Measurements from ENCODE around the gene KLHDC7B.
A peak's percentile ranks its signal among the peaks of the same experiment; 100 is the strongest.

KLHDC7B gene

DNA sequence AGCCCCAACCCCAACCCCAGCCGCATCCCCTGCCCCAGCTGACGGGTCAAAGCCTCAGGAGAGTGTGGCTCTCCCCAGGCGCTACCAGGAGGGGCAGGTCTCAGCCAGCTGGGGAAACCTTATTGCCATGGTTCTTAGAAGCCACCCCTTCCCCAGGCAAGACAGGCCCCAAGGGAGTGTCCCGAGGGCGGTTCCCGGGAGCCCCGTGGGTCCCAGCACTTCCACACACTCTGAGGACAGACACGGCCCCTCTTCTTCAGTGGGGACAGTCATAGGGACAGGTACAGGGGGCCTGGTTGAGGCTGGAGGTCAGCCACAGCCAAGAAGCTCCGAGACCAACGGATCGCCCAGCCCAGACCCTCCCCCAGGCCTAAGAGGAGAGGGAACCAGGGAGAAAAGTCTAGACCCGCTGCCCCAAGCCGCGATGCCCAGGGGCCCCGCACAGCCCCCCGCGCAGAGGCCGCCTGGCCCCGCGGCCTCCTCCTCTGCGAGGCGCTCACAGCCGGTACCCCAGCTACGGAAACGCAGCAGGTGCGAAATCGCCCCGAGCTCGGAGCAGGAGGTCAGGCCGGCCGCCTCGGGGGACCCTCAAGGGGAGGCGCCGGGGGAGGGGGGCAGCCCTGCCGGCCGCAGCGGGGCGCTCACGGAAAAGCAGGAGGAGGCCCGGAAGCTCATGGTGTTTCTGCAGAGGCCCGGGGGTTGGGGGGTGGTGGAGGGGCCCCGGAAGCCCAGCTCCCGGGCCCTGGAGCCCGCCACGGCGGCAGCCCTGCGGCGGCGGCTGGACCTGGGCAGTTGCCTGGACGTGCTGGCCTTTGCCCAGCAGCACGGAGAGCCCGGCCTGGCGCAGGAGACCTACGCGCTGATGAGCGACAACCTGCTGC is 2.6 kb downstream of the KLHDC7B start:
- no peak for DNase-seq (ENCODE audit: low read depth)

DNA sequence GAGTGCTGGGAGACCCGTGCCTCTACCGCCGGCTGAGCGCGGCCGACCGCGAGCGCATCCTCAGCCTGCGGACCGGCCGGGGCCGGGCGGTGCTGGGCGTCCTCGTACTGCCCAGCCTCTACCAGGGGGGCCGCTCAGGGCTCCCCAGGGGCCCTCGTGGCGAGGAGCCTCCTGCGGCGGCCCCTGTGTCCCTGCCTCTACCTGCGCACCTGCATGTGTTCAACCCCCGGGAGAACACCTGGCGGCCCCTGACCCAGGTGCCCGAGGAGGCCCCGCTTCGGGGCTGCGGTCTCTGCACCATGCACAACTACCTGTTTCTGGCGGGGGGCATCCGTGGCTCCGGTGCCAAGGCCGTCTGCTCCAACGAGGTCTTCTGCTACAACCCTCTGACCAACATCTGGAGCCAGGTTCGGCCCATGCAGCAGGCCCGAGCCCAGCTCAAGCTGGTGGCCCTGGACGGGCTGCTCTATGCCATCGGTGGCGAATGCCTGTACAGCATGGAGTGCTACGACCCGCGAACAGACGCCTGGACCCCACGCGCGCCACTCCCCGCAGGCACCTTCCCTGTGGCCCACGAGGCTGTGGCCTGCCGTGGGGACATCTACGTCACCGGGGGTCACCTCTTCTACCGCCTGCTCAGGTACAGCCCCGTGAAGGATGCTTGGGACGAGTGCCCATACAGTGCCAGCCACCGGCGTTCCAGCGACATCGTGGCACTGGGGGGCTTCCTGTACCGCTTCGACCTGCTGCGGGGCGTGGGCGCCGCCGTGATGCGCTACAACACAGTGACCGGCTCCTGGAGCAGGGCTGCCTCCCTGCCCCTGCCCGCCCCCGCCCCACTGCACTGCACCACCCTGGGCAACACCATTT is 3.5 kb downstream of the KLHDC7B start:
- DNase-seq (ENCODE audit: low read depth), result no peak

DNA sequence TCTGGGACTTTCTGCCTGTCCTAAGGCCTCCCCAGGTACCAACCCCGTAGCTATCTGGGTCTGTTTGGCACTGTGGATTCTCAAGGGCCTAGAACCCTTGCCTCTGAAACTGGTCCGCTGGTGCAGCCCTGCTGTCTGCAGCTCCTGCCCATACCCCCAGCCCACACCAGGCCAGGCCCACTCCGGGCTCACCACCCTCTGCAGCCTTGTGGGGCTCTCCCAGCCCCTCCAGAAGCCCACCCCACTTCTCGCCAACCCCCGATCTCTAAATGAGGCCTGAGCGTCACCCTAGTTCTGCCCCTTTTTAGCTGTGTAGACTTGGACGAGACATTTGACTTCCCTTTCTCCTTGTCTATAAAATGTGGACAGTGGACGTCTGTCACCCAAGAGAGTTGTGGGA is 4.7 kb downstream of the KLHDC7B start:
- no peak for DNase-seq (ENCODE audit: low read depth)

DNA sequence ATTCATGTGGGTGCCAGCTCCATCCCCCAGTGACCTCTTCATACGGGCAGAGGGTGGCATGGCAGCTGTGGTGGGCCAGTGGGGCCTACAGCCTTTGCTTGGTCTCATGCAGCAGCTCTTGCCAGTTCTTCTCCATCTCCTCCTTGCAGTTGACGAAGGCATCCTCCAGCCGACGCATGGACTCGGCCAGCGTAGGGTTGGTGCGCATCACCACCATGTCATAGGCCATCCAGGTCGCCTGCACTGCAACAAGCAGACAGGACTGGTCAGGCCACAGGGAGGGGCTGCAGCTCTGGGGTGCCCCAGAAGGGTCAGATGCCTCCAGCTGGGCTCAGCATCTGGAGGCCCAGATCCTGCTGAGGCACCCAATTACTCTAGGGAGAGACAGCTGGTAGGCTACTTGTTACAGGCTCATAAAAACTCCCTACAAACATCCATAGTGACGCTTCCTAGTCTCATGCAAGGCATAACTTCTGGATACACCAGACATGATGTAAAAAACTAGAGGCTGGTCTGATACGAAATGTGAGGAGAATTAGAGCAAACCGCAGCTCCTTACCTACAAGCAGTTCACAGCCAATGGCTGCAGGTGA is 5.6 kb downstream of the KLHDC7B start:
- no peak for DNase-seq (ENCODE audit: low read depth)

DNA sequence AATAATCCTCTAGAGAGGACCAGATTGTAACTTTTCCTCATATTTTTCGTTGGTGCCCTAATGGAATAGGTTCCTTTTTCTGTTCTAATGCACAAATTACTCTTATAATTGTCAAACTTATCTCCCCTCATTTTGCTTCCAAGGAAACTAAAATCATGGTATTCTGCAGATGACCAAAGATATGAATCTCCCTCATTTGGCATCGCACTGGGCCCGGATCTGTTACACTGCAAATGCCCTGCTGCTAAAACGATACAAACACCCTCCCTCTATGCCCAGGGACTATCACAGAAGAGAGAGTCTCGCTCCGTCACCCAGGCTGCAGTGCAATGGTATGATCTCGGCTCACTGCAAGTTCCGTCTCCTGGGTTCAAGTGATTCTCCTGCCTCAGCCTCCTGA is 7.6 kb downstream of the KLHDC7B start:
- DNase-seq (ENCODE audit: low read depth), result no peak

DNA sequence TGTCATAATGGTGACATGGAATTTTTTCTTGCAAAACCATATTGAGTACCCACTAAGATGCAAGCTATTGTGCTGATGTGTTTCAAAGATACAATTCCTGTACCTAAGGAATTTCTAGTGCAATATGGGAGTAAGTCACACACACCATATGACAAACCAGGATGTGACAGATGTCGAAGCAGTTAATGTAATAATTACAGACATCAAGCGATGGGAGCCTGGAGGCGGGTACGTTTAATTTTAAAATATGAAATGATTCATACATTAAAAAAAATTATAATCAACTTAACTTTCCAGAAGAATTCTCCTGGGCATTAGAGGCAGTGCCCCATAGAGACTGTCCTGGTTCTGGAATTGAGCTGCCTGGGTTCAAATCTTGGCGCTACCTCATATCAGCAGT is 11.0 kb downstream of the KLHDC7B start:
- no peak for DNase-seq (ENCODE audit: low read depth)

DNA sequence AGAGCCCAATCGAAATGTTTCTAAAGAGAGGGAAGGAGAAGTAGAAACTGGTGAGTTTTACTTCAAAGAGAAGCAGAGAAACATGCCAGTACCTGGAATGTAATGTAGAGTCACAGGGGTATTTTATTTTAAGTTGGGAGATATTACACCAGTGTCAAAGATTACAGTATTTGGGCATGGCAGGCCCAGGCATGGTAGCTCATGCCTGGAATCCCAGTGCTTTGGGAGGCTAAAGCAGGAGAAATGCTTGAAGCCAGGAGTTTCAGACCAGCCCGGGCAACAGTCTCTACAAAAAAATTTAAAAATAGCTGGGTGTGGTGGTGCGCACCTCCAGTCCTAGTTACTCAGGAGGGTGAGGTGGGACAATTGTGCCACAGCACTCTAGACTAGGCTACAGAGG is 14.3 kb downstream of the KLHDC7B start:
- DNase-seq (ENCODE audit: low read depth), result no peak

DNA sequence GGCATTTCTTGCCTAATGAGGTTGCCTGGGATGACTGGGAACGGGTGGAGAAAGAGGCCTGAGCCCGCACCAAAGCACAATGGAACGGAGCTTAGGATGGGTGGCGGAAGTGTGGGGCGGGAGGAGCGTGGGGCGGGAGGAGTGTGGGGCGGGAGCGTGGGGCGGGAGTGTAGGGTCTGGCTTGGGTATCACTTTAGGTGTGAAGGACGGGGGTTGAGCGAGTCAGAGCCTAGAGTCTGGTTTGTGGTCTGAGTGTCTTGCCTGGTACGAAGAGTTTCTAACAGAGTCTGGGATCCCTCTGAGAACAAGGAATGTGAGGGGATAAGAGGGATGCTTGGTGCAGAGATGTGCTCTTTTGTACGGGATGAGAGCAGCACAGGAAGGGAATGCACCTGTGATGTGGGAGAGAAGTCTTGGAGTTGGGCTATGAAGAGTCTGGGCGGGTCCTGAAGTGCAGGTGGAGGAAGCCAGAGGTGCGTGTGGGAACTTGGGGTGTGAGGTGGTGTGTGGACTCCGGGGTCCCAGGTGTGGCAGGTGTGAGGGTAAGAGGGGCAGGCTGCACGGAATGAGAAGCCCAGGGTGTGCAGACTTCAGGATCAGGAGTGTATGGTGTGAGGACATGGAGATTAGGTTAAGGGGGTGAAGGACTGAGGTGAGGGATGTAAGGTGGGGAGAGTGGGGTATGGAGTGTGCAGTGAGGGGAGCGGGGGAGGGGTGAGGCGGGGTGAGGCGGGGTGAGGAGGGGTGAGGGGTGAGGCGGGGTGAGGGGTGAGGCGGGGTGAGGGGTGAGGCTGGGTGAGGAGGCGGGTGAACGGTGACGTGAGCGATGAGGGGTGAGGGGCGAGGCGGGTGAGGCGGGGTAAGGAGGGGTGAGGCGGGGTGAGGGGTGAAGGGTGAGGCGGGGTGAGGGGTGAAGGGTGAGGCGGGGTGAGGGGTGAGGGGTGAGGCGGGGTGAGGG is 16.0 kb downstream of the KLHDC7B start:
- DNase-seq (ENCODE audit: low read depth), result no peak

DNA sequence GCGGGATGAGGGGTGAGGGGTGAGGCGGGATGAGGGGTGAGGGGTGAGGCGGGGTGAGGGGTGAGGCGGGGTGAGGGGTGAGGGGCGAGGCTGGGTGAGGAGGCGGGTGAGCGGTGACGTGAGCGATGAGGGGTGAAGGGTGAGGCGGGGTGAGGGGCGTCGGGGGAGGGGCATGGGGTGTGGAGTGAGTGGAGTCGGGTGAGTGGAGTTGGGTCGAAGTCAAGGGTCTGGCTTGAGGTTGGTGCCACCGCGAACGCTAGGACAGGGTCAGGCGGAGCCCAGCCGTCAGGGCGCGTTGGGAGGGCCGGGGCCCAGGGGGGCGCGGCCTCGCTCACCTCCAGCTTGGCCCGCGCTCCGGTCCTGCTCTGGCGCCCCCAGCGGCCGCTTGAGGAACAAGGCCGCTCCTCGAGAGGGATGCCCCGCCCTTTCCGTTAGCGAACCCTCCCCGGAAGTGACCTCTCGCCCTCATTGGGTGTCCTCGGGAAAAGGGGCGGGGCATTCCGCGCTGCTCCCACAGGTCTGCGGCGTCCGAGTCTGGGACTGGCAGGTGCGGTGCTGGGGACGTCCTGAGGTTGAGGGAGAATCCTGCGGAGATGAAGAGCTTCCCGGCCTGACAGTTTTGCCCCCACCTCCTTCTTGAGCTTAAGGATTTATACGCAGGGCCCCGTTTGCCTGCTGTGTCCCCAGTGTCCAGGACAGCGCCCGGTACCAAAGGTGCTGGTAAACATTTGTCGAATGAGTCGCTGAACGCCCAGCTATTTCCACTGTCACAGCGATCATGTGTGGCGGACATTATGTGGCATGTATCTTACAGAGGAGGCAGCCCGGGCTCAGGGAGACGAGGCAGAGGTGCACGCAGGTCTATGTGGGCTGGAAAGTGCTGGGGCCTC is 17.1 kb downstream of the KLHDC7B start, which contains the start of gene SYCE3:
Gene SYCE3 (minus strand): TSS at position 397 of the 890 bp plus-strand sequence. CDS start 6,514 bp downstream, outside the sequence.
- peak; percentile 91 for DNase-seq (ENCODE audit: low read depth)

DNA sequence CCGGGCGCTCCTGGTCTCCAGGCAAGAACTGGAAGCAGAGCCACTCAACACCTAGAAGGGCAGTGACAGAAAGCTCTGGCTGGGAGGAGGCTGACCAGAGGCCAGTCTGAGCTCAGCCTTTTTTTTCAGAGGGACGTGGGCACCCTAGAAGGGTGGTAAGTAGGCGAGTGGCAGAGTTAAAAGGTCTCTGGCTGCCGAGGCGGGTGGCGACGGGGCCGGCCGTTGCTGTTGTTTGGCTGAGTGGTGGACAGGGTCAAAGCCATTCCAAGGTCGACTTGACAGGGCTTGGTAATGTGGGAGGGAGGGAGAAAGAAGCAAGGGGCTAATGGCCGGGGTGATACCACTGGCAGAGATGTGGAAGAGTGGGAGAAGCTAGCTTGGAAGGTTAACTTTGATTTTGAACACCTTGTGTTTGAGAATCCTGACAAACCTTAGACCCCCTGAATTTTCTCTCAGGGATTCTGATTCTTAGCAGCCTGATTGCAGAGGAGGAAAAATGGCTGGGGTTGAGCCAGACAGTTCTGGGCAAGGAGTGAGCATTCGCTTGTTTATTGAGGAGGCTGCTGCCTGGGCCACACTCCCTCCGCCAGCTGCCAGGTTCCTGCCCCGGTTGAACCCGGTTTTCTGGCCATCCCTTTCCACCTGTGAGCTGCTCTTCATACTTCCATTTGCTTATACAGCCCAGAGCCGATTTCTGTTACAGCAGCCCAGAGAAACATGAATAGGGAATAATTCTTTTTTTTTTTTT is 17.9 kb downstream of the KLHDC7B start:
- DNase-seq (ENCODE audit: low read depth), result no peak

DNA sequence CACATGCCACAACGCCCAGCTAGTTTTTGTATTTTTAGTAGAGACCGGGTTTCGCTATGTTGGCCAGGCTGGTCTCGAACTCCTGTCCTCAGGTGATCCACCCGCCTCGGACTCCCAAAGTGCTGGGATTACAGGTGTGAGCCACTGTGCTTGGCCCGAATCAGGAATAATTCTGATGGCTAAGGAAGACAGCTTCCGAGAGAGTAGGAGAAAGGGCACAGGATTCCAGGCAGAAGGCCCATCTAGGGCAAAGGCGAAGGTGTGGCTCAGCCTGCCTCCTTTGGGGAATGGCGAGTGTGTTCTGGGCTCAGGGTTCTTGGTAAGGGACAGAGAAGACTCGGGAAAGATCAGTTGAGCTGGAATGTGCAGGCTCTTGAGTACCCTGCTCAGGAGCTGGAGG is 18.6 kb downstream of the KLHDC7B start:
- DNase-seq (ENCODE audit: low read depth), result no peak

DNA sequence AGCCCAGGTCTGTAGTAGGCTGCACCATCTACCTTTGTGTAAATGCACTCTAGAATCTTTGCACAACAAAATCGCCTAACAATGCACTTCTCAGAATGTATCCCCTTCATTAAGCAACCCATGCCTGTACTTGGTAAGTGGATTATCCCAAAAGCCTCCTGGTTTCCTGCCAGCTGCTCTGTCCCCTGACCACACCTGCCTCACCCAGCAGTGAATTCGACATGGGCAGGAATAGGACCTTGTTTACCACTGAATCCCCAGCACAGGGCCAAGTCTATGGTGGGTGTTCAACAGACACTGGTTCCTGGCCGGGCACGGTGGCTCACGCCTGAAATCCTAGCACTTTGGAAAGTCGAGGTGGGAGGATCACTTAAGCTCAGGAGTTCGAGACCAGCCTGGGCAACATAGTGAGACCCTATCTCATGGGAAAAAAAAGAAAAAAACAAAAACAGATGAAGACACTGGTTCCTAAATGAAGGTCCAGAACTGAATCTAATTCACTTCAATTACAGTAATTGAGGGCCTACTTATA is 22.1 kb downstream of the KLHDC7B start:
- no peak for DNase-seq (ENCODE audit: low read depth)

DNA sequence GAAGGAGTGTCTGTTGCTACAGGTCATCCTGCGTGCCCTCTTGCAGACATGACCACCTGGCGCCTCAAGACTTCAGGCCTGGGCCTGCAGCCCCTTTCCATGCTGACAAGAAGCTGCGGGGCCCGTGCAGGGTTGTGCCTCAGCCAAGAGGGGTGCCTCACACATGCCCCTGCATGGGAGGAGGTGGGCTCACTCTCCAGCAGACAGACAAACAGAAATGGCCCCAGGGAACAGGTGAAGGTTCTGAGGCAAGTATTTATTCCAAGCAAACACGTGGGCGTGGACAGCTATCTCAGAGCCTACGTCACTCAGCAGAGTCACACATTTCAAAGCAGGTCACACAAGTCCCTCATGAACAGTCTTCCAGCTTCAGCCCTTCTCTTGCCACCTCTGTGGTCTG is 22.9 kb downstream of the KLHDC7B start:
- no peak for DNase-seq (ENCODE audit: low read depth)

DNA sequence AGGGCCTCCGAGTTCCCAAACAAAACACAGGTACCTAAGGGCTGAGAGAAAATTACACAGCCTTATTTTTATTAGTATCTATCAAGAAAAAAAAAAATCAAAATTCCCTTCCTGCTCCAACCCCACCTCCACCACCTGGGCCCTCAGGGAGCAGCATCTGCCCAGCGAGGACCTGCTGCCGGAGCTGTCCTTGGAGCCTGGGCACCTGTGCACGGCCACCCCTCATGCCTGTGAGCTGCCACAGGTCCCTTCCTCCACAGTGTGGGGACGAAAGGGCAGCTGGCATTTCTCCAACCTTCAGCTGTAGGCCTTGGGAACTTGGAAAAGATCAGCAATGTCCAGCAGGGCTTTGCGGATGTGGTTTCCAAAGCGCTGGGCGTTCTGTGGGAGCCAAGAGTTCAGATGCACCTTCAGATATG is 23.4 kb downstream of the KLHDC7B start:
- no peak for DNase-seq (ENCODE audit: low read depth)

DNA sequence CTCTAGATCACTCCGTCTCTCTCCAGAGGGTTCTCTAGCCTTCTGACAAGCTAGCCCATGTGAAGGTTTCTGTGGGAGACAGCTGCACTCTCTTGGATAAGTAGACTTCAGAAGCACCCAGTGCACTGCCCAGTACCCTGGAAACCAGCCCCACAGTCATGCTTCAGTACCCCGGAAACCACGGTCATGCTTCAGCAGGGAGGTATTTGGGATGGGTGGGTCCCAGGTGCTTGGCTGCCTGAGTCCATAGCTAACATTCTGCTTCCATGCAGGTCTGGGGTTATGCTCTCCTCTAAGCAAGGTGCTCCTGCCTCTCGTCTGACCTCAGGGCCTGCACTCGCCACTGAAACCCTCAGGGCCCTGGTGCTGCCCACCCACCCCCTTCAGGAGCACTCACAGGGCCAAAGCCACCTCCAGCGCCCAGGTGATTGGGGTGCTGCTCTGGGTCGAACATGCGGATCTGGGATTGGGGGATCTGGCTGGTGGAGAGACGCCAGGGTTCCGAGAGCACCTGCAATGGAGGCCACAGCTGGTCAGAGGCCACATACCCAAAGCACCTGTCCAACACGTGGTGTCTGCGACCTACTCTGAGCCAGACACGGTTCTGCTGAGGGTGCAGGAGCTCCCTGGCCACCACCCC is 24.3 kb downstream of the KLHDC7B start:
- no peak for DNase-seq (ENCODE audit: low read depth)

DNA sequence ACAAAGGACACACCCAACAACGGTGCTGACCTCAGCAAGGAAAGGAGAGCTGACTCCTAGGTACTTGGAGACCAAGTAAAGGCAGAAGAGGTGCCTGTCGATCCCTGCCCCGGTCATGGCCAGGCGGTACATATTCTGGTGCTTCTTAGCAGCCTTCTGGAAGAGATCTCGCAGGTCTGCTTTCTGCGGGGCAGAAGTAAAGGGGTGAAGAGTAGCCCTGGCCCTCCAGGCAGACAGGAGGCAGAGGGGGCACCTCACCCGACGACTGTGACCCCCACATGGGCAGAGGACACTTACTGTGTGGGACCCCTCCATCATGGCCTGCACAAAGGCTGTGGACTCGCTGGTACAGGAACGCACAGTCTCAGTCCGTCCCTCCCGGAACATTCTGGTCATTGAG is 25.2 kb downstream of the KLHDC7B start:
- no peak for DNase-seq (ENCODE audit: low read depth)

DNA sequence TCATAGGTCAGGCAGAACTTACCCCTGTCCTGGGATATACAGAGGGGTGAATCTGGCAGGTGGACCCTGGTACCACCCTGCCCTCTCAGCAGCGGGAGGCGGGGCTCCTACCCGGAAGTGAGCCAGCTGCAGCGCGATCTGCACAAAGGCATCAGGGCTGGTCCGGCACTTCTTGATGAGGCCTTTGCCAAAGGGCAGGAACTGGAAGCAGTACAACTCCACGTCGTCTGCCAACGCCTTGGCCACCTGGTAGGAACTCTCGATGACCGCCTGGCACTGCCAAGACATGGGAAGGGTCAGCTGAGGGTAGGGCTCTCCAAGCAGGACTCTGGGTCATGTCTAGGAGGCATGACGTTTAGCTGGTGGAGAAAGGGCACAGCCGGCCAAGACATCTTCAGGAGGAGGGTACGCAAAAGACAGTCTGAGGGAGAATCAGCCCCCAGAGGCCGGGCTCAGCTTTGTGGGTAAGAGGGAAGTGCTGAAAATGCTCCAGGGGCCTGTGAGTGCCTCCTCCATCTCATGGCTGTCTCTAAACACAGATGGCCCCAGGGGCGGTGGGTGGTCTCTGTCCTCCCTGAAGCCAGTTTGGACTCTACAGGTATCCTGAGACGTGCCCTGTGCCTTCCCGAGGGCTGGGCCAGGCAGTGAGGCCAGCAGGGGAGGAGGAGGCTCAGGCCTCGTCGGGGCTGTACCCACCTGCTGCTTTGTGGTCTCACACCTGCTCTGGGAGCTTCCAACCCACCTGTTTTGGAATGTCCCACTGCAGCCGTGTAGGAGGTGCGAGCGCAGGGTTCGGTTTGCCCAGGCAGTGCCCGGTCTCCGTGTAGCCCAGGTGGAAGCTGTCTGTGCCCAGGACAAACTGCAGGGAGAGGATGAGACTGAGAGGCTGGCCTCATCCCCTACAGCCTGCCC is 25.8 kb downstream of the KLHDC7B start:
- no peak for DNase-seq (ENCODE audit: low read depth)

DNA sequence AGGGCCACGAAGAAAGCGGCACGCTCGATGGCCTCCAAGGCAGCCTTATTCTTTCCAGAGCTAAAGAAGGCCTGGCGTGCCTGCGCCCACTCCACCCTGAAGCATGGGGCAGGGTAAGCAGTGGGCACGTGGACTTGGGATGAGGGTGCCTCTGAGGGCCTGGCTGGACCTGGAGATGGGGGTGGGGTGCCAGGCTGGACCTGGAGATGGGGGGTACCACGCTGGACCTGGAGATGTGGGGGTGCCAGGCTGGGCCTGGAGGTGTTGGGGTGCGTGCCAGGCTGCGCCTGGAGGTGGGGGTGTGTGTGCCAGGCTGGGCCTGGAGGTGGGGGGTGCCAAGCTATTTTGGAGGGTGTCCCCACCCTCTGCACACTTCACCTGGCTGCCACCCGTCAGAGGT is 27.3 kb downstream of the KLHDC7B start:
- DNase-seq (ENCODE audit: low read depth), result no peak

All from EH (cell line).